ENCODE measurements around the gene SLC30A1.
"Not testable (repeated sequence)": the region's sequence is repeated elsewhere in the genome, so short reads cannot be mapped to it uniquely, and the experiment has no call there.

SLC30A1 gene

DNA sequence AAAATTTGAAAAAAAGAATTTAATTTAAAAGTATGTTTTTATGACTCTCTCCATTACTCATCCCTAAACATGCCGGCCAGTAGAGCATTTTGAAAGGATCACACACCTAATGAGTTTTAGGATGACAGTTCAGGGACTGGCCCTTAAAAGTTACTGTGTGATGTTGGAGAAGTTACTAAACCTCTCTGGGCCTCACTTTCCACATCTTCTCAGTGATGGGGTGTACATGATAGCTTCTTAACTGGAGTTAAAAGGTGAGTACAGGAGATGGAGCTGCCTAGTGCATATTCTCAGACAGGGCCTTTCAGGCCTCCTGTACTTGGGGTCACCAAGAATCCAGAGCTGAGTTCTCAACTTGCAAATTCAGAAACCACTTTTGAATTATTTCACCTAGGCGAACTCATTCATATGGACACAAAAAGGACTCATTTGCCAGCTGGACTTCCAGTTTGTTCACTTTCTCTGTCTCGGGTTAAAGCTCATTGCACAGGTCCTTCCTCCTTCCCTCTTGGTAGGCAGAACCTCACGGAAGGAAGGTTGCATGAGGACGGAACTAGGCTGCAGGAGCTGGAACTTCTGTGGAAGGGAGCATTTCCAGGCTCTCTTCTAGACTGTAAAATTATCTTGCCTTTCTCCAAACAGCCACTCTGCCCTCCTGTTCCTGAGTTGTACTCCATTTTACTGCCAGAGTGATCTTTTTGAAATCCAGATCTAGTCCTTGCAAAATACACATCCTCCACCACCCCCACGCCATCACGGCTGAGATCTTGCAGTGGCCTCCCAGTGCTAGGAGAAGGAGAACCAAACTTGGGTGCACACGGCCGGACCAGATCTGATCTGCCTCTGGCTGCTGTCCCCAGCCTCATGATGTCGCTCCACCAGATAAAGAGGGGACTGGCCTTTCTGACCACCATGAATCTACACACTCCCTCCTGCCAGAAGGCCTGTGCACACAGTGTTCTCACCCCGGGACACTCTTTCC is 4.3 kb upstream of the SLC30A1 start:
- DNase-seq, result no peak

DNA sequence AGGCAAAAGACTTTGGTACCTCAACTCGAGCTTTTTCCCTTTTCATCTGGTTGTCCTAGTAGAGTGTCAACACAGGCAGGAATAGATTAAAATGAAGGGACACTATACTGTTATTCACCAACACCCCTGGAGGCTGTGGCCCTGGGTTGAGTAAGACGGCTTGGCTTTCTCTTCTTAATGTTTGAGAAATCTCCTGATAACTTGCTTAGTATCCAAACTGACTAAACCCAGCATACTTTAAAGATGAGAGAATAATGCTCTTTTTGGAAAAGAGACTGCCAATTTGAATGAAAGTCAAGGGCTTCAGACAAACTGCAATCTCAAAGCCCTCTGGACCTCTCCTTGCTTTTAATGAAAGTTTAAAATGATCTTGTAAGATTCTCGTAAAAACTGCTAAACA is 2.6 kb upstream of the SLC30A1 start:
- DNase-seq, result no peak

DNA sequence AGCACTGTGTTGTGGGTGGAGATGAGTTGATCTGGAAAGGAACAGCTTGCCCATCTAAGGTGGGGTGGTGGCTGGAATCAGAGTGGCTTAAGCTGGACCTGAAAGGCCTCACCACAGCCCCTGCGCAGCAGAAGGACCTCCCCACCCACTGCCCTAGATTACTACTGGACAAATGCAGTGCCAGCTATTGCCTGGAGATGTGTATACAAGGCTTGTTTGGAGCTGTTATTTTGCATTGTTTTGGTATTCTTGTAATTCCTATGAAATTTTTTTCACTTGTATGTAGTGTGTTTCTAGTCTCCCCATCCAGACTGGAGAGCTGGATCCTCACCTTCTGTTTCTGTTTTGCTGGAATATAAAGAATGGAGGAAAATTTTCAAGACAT is 1.3 kb upstream of the SLC30A1 start:
- DNase-seq, result no peak

DNA sequence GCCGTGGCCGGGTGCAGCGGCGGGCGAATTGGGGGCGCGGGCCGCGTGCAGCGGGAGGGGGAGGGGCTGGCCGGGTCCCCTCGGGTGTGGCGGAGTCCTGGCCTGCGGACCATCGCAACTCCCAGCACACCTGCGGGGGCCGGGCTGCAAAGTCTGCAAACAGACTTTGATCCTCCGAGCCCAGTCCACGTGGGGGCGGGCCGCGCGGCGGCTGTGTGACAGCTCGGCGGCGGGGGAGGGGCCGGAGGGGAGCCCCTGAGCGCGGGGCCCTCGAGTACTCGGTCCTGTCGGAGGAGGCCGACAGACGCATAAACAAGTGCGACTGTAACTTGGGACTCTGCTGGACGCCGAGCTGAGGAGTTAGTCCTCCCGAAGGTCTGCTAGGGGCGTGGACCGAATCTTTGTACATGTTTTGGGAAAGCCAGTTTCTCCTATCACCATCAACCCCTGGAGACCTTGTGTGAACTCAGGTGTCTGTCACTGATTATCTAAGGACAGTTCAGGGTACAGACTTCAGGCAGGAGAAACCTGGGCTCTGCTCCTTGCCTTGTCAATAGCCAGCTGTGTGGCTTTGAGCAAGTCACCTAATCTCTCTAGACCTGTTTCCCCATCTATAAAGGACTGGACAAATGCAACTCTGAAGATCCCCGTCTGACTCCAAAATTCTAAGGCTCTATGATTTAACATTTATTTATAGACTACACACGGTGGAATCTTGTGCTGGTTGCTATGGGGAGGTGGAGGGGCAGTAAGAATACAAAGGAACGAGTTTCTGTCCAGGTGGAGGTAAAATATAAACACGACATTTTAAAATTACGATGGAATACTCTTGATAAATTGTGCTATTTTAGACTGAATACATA is 710 bp upstream of the SLC30A1 start:
- peak; percentile 85 for DNase-seq

DNA sequence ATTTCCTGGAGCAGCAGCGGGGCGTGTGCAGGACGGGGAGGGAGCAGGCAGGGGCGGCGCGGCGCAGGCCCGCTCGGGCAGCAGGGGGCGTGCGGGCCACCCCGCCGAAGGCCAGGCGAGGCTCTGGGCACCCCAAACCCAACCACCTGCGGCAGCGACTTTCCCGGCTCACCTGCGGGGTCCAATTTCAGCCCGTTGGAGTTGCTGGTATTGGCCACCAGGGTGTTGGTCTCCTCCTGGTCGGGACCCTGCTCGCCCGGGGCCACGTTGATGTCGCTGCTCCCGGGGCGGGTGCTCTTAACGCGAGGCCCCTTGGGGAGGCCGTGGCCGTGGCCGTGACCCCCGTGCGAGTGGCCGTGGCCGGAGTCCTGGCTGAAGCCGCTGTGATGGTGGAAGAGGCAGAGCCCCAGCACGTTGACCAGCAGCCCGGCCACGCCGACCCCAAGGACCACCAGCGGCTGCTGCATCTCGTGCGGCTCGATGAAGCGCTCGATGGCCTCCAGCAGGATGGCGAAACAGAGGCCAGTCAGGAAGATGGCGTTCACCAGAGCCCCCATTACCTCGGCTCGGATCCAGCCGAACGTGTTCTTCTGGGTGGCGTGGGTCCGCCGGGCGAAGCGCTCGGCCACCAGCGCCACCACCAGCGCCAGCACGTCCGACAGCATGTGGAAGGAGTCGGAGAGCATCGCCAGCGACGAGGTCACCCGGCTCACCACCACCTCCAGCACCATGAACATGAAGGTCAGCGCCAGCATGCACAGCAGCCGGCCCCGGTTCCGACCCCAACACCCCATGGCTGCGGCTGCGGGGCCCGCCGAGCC is 932 bp downstream of the SLC30A1 start:
- peak; percentile 79 for DNase-seq

DNA sequence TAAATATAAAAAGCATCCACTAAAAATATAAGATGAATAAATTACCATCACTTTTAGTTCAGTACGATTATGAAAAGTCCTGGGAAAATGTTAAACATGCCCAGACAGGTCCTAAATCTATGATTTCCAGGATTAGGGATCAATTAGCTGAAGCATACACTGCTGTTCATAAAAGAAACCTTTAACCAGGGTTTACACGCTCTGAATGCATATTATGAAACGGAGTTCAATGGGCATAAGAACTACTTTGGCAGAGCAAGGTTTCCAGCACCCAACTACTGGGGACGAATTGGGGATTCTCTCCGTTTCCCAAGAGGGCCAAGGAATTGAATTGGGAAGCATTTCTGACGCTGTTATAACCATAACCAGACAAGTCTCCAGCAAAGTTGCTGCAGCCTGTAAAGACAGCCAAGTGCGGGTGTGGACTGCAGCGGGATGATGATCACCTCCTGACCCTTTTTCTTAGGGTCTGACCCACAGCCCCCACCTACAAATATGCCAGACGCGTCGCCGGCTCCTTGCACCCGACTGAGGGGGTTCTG is 1.6 kb downstream of the SLC30A1 start:
- DNase-seq, result no peak

DNA sequence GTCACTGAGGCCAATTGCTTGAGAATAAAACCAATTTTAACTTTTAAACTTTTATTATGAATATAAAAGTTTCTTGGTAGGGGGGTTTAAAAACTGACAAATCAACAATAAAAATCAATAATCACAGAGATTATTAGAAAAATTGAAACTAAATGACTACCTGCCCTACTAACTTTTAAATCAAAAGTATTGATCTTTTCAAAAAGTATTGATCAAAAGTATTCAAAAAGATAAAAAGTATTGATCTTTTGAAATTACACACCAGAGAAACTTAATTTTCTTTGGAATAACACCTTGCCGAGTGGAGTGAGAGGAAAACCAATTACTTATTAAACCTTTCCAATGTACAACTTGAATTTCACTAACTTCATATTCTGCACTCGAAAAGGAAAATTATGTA is 2.2 kb downstream of the SLC30A1 start:
- no peak for DNase-seq

DNA sequence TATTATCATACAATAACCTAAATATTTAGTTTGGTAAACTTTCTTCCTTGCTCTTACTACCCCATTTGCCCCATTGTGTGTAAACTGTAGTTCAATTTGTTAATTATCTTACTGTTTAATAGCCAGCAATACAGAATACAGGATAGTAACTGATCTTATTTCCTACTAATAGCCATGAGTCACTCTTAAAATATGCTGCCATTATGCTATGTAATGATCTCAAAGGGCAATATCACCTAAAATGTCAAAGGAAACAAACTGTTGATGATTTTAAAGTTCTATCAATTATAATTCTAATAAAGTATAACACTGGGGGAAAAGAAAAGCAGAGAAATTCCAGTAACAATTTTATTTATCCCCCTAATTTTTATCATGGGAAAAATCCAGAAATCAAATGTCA is 4.3 kb downstream of the SLC30A1 start:
- DNase-seq, result no peak

DNA sequence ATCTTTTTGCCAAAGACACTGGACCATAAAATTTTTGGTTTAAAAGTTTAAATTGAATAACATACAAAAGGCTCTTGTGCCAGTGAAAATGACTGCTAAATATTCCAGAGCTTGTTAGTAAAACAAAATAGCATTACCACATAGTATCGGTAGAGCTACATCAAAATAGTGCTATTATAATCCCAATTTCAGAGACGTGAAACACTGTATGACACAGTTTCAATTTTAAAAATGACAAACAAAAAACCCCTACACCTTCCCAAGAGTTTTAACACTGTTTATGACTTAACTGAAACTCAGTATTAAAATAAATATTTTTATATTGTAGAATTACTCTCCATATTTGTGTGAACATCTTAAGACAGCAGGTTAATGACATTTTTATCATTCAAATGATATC is 7.0 kb downstream of the SLC30A1 start:
- DNase-seq, result no peak

DNA sequence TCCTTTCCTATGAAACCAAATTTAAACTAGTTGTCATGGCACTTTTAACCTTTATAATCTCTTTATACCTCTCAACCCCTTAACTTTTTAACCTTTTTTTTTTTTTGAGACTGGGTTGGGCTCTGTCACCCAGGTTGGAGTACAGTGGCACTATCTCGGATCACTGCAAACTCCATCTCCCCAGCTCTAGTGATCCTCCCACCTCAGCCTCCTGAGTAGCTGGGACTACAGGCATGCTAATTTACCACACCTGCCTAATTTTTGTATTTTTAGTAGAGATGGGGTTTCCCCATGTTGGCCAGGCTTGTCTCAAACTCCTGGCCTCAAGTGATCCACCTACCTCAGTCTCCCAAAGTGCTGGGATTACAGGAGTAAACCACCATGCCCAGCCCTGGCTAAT is 8.6 kb downstream of the SLC30A1 start:
- not testable (repeated sequence) for DNase-seq

DNA sequence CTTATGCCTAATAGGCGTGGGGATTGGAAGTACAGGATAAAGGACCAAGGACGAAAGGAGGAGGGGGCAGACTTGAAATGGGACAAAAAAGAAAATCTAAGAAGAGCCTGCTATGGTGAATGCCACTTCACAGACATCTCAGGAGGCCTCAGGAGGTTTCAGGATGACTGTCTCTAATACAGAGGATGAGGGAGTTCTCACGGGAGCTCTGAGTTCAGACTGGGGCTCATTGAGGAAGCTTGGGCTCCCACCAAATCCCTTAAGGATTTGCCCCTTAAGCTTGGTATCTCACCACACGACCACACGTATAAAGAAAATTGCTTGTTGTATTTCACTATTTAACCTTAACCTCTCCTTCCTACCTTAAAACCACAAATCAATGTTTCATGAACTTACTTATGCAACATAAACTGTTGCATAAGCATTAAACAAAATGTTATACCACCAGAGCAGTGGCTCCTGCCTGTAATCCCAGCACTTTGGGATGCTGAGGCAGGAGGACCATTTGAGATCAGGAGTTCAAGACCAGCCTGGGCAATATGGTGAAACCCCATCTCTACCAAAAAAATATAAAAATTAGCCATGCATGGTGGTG is 12.4 kb downstream of the SLC30A1 start:
- no peak for DNase-seq

DNA sequence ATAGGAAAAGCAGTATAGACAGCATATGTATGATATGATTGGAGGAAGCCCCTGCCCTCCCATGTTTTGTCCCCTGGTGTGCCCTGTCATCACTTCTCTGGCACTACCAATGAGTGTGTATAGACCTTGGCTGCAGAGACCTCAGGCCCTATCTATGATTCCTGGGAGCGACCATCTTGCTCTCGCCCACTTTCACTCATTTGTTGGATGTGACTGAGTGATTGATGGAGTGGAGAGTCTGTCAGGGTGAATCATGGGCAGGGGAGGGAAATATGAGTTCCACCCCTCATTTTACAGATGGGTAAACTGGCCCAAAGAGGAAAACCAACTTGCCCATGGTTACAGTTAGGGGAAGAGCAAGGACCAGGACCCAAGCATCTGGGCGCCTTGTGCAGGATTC is 14.9 kb downstream of the SLC30A1 start:
- DNase-seq, result no peak

DNA sequence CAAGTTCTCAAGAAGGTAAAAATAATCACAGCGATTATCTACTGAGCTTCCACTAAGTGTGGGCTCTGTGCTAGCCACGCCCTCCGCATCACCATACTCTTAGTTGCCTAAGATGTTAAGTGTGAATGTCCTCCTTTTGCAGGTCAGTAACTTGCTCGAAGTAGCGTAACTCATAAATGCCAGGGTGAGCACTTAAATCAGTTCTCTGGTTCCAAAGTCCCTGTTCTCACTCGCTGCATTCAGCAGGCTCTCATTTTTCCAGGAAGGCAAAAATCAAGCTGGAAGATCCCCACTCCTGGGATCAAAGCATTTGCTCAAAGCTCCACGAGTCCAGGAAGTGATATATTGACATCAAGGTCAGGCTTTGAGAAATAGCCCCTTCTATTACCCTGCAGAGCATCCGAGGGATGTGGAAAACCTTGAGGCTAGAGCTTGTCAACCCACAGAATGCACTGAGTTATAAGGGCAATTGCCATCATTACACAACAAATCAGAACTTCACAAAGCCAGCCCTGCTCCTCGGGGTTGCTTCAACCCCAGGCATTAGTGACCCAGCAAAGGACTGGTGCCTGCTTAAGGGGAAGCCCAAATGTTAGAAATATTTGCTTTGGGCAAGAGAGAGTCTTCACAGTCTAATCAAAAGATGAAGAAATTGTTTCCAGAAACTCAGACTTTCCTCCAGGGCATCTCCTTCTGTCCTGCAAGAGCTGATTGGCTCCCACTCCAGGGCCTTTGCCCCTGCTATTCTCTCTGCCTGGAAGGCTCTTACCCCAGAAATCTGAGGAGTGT is 19.5 kb downstream of the SLC30A1 start:
- DNase-seq, result no peak

DNA sequence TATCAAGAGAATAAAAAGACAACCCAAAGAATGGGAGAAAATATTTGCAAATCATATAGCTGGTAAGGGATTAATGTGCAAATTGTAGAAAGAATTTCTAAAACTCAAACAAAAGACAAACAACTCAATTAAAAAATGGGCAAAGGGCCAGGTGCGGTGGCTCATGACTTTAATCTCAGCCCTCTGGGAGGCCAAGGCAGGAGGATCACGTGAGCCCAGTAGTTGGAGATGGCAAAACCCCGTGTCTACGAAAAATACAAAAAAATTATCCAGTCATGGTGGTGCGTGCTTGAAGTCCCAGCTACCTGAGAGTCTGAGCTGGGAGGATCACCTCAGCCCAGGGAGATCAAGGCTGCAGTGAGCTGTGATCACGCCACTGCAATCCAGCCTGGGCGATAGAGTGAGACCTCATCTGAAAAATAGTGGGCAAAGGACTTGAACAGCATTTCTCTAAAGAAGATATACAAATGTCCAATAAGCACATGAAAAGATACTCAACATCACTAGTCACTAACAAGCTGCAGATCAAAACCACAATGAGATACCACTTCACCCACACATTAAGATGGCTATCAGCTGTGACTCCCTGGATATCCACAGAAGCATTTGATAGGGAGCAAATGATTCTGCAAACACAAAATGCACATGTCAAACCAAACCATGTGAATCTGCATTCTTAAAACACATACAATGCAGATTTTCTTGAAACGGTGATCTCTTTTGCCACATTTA is 20.9 kb downstream of the SLC30A1 start:
- DNase-seq, result no peak

DNA sequence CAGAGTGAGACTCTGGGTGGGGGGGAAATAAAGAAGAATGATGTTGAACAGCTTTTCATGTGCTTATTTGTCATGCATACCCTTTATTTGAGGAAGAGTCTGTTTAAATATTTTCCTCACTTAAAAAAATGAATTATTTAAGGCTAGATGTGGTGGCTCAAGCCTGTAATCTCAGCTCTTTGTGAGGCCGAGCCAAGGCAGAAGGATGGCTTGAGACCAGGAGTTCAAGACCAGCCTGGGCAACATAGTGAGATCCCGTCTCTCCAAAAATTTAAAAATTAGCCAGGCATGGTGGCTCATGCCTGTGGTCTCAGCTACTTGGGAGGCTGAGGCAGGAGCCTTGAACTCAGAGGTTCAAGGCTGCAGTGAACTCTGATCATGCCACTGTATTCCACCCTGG is 25.4 kb downstream of the SLC30A1 start:
- DNase-seq, result no peak

DNA sequence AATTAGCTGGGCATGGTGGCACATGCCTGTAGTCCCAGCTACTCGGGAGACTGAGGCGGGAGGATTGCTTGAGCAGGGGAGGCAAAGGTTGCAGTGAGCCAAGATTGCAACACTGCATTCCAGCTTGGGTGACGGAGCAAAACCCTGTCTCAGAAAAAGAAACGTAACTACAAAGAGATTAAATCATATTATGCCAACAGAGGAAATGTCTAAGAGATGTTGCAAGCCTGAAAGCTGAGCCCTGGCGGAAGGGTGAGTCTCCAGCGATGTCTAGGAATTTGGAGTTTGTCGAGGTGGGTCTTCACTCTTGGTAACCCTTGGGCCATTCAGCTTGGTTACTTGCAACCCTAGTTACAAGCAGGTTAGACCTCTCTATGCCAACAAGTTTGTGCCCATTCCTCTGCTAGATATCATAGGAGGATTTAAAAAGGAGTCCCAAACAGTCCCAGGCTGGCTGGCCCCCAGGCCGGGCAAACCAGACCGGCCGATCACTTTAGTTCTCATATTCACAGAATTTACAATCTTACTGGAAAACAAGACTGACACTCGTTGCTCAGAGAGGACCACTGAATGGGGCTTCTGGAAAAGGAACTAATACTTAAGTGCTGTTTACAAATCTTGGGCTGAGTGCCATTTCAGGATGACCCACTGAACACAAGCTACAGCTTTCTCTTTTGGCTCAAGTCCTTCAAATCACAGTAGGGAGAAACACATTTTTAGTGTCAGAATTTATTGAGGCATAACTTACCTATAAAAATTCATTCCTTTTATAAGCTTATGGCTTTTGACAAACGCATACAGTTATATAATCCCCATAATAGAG is 27.1 kb downstream of the SLC30A1 start:
- DNase-seq, result no peak

DNA sequence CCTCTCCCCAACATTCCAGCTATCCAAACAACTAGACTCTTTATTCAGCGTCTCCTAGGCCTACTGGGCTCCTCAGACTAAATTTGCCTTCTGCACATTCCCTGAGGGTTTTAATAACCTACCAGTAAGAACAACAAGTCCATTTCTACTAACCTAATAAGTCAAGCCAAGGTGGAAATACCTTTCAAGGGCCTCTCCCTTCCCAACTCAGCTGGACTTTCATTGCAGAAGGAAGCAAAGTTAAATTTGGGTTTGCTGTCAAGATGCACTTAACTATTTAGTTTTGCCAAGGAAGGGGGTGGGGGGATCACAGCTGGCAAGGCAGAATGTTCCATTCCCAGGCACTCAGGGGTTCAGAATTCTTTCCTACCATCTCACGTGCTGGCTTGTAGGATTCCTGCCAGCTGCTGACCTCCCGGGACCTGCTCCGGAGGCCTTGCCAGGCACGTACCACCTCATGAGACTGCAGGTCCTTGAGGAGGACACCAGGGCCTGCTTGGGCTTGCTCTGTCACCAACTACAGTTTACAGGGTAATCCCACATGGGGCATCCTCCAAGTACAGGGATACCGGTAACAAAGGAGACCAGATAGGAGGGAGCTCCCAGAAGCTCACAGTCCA is 29.8 kb downstream of the SLC30A1 start:
- no peak for DNase-seq

DNA sequence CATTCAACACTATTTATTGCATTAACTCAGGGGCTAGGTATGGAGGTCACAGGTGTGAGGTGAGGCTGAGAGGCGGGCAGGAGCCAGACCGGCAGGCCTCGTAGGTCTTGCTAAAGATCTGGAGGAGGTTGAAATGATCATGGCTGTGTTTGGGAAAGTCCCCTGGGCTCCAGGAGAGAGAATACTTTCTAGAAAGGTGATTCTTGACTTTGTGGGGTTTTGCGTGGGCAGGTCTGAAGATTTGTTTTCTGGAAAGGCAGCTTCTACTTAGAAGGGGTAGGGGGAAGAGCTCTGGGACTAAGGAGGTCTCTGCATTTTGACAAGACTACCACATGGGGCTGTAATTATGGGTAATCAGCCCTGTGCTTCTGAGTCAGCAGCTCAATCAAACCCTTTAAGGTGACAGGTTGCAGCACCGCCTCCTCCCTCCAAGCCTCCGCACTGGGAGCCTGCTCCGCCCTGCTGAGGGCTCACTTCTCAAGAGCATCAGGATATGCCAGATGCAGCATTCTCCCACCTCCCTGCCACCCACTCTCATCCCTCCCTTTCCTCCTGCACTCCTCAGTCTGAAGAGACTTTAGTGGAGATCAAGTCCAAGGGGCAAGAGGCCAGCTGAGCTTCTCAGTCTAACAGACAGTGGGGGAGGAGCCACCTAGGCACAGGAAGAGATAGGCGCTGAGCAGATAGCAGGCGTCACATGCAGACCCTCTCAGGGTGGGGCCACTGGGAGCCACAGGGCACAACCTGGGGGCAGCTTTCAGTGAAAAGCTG is 30.5 kb downstream of the SLC30A1 start:
- DNase-seq, result no peak

DNA sequence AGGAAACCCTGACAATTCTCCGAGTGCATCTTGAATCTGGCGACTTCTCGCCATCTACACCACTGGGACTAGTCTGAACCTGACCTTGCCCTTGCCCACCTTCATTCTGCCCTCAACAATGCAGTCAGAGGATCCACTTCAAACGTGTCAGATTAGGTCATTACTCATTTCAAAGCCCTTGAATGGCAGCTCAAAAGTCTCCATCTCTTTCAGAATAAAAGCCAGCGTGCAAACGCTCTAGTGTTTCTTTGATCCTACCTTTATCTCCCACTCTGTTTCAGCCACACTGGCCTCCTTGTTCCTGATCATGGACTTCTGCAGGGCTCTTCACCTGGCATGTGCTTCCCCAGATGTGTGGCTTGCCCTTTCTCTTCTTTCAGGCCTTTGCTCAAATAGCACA is 31.3 kb downstream of the SLC30A1 start:
- DNase-seq, result no peak

Measured in CD4-positive, alpha-beta T cell treated with Interleukin-15 for 1 hour (primary cell).